WI38 (cell line): ENCODE results near the gene NEDD9.

Experiments
- H3K4me3 ChIP-seq: 2 replicates; pipeline ENCODE4 v1.5.1; 2011; ENCODE audit warnings: low read depth, mild to moderate bottlenecking, control low read depth, low read length
- CTCF ChIP-seq: IDR thresholded peaks from 2 replicates; pipeline ENCODE4 v1.5.1; 2012; ENCODE audit warnings: low read depth, mild to moderate bottlenecking, control low read depth, low read length

The NEDD9 gene

GRCh38 chr6:11215773-11216172 is 16.7 kb downstream of the NEDD9 start:
- H3K4me3 ChIP-seq, result no peak overlapping the region
- no peak for TF ChIP-seq CTCF

GRCh38 chr6:11214901-11215300 is 17.6 kb downstream of the NEDD9 start:
- no peak overlapping the region for H3K4me3 ChIP-seq
- TF ChIP-seq CTCF, result no peak

DNA sequence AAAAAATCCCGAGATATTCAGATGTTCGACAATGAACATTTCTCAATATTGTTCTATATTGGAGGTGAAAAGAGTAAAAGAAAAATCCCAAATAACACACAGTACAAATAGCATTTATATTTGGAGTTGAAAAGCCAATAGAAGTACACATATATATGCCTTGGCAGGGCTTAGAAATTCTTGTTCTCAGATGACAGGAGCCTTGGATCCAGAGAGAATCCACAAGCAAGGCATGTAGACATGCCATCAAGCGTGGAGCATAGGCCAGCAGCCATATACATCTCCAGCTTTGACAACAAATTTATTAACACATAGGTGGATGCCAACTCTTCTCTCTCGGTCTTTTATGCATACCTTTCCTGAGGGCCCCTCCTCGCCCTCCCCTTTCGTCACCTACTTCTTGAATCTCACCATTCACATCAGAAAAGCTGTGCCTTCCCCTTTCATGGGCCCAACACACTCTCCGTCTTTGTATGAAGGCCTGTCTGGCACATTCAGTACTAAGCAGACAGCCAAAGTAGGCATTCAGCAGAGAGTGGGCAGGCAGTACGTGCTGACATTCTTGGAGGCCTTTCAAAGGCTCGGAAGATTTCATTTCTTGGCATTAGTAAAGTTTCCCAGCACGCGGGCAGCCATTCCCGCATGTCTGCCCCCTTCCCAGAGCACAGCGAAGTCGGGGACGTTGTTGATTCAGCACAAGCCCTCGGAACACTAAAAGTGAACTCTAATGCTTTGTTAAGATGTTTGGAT is 18.2 kb downstream of the NEDD9 start:
- H3K4me3 ChIP-seq, result no peak overlapping the region
- TF ChIP-seq CTCF, result no peak

- H3K4me3 ChIP-seq, result no peak overlapping the region
Observed at GRCh38 chr6:11213422-11214021, 18.9 kb downstream of the NEDD9 start.

DNA sequence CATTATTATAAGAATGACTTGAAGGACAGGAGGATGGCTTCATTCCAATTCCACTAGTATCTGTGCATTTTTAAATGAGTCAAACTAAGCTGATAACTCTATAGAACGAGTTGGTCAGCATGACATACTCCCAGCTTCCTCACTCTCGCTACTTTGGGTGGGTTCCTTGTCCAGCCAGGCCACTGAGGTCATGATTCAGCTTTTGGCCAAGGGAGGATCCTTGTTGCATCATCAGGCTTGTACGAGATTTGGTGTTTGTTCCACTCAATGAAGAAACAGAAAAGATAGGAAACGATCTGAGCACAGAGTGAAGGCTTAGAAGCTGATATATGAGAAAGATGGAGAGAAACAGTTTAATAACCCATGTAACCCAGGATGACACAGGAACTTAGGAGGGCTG is 19.8 kb downstream of the NEDD9 start:
- no peak for TF ChIP-seq CTCF
- no peak overlapping the region for H3K4me3 ChIP-seq

More at GRCh38 chr6:11213422-11214021, 18.9 kb downstream of the NEDD9 start:
- TF ChIP-seq CTCF, result no peak

DNA sequence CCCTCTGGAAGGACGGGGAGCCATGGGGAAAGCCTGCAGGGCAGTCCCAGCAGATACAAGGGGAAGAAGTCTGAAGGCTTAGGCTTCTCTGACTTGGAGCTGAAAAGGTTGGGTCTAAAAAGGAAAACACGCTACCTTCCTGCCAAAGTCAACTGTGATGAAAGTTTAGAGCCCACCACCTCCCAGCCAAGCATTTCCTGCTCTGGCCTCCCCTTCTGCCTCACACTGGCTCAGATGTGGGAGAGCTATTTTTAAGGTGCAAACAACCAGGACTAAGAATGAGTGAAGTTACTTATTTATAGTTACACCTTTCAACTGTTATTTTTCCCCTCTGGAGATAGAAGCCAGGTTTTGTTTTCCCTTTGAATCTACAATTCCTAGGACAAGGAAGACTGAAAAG is 21.2 kb downstream of the NEDD9 start:
- no peak for TF ChIP-seq CTCF
- no peak overlapping the region for H3K4me3 ChIP-seq

DNA sequence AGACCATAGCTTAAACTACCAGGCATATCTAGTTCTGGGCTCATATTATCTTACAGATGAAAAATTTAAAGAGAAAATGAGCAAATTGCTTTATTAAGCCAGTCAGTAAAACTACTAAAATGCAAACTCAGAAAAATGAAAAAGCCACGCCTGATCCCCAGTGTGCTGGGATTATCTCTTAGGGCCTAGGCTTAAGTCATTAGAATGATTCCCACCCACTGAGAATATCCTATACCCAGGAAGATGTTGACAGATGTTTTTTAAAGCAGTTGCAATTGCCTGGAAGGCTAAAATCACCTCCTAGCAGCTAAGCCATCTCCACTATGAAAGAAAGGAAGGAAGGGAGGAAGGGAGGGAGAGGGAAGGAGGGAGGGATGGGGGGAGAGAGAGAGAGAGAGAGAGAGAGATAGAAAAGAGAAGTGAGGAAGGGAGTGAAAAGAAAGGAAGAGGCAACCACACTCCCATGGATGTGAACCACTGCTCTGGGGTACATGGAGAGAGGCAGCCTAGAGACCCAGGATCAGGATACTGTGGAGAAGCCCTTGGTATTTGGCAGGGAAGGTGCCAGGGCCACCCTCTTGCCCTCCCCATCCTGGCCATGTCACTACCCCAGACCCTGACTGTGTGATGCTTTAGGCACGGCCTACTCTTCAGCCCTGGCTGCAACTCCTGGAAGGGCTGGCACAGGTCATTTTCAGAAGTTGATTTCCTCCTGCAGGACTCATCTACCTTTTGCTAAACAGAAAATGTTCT is 21.9 kb downstream of the NEDD9 start:
- no peak overlapping the region for H3K4me3 ChIP-seq
- TF ChIP-seq CTCF, result no peak
